IPS-18c (cell line): Measurements from ENCODE around the gene FOXS1.

Experiments
- H3K4me3 ChIP-seq: 2 replicates; pipeline ENCODE4 v1.7.0; 2013; ENCODE audit warnings: low read depth, mild to moderate bottlenecking, low read length, moderate library complexity; ENCODE audit not compliant: insufficient read depth
- H3K9me3 ChIP-seq: one replicate; pipeline ENCODE4 v1.6.1; 2013; ENCODE audit warnings: mild to moderate bottlenecking, low read length, moderate library complexity; ENCODE audit not compliant: control insufficient read depth, insufficient read depth

The FOXS1 gene

GRCh38 chr20:31863296-31864085 is 18.1 kb upstream of the FOXS1 start:
- H3K4me3 ChIP-seq: no peak overlapping the region
- H3K9me3 ChIP-seq: no peaks in the 10 kb centered on the region

DNA sequence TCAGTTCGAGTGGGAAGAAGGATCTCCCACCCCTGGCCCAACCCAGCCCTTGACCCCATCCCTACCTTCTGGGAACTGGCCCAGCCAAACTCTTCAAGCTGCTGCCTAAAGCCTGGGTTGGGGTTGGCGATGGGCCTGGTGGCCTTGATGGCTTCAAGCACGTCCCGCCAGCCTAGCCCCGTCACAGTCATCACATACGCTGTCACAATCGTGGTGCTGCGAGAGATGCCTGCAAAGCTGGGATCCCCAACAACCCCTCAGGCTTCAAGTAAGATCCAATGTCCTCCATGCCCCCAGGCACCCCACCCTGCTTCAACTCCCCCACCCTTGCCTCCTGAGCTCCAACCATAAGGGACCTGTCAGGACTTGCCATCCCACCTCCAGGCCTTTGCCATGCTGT is 17.1 kb upstream of the FOXS1 start:
- H3K9me3 ChIP-seq: no peaks in the 10 kb centered on the region
- H3K4me3 ChIP-seq: 0 out of 2 replicates have a peak overlapping the region, but pooled peaks have one; percentile 32

GRCh38 chr20:31862157-31862470 is 16.7 kb upstream of the FOXS1 start:
- H3K9me3 ChIP-seq: no peaks in the 10 kb centered on the region
- peak overlapping the region; percentile 32 for H3K4me3 ChIP-seq

- H3K9me3 ChIP-seq: no peaks in the 10 kb centered on the region
- H3K4me3 ChIP-seq: peak overlapping the region; percentile 92
Observed at GRCh38 chr20:31861385-31862156, 16.2 kb upstream of the FOXS1 start.

DNA sequence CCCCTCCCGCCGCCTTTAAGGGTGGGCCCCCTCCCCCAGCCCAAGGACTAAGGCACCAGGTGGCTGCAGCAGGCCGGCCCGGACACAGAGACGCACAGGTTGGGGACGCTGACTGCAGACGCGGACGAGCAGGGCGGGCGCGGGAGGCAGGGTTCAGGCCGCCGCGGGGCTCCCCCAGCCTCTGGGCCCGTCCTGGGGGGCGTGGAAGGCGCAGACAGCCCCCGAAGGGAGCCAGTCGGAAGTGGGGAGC is 15.7 kb upstream of the FOXS1 start:
- no peaks in the 10 kb centered on the region for H3K9me3 ChIP-seq
- peak overlapping the region; percentile 92 for H3K4me3 ChIP-seq

GRCh38 chr20:31860390-31861134 is 15.2 kb upstream of the FOXS1 start:
- peak overlapping the region; percentile 92 for H3K4me3 ChIP-seq
- H3K9me3 ChIP-seq: no peaks in the 10 kb centered on the region

- H3K4me3 ChIP-seq: peak overlapping the region; percentile 92; the same call in 1 of the 2 replicates
- H3K9me3 ChIP-seq: no peaks in the 10 kb centered on the region
Observed at GRCh38 chr20:31859998-31860380, 14.6 kb upstream of the FOXS1 start.

DNA sequence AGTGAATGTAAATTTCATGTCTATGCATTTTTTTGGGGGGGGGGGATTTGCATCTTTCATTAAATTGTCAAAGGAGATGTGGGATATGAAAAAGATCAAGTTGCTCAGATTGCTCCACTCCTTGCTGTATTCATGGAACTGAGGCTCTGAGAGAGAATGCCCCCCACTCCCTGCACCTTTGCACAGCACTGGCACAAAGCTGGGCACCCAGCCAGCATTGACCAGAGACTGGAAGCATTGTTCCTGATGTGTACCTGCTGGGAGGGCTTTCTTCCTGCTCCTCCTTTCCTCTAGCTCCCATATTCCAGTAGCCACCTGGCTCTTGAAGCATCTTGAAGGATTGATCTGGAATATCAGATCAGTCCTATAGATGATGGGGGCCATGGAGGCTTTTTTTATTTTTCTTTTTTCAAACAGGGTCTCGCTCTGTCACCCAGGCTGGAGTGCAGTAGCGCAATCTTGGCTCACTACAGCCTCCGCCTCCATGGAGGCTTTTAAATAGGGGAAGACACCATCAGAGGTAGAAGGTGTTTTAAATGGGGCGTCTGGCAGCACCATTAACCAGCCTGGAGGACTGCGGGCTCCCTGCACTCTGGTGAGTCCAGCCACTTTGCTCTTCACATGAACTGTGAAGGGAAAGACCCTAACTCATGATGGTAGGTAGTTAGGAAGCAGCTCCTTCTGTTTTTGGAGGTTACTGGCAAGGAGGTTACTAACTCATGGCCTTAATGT is 14.0 kb upstream of the FOXS1 start:
- no peaks in the 10 kb centered on the region for H3K9me3 ChIP-seq
- no peak overlapping the region for H3K4me3 ChIP-seq

GRCh38 chr20:31858760-31859083 is 13.3 kb upstream of the FOXS1 start:
- H3K9me3 ChIP-seq: no peaks in the 10 kb centered on the region
- no peak overlapping the region for H3K4me3 ChIP-seq

DNA sequence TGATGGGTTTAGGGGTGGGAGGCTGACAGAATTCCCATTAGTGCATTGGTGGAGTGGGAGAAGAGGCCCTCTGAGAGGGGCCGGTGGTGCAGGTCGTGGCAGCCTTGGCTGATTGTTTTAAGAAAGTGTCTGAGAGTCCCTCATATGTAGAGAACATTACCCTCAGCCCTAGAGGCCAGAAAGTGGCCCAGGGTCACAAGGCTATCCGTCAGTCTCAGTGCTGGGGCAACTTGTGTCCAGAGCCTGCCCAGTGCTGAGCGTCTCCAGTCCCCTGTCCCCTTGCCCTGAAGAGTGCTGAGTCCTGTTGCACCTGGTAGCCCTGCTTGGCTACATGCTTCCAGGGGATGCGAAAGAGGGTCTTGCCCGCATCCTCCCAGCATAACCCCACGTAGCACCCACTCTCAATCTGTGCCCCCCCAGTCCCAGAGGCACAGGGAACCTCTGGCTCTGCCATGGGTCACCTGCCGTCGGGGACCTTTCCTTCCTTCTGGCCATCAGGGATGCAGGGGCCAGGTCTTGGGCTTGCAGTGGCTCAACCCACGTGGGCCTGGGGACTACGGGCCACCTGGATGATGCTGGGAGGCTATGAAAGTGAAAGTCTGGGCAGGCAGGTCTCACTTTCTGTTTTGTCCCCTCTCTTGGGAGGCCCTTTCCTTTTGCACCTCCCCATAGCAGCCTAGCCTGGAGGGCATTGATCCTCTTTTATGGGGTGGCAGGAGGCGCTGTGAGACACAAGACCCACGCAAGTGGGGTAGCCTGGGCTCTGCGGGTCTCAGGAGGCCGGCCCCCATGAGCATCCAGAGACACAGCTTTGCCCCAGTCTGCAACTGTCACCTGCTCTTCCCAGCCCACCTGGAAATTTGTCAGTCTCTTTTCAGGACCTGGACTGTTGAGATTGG is 12.7 kb upstream of the FOXS1 start:
- H3K9me3 ChIP-seq: no peaks in the 10 kb centered on the region
- H3K4me3 ChIP-seq: no peak overlapping the region

DNA sequence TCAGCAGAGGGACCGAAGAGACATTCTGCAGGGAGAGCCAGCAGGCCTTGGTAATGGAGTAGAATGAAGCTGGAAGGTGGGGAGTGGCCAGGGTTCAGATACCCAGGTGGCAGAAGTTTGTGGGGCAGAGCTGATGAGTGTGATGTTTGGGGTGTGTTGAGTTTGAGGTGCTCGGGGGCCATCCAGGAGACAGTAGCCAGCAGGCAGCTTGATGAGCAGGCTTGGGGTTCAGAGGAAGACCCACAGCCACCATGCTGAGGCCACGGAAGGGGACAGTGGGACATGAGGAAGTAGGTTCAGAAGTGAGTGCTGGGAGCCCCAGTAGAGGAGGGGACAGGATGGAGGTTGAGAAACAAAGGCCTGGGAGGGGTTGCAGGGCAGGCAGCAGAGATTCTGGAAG is 11.1 kb upstream of the FOXS1 start:
- Histone ChIP-seq H3K4me3 (no peak overlapping the region), H3K9me3 (no peaks in the 10 kb centered on the region)

DNA sequence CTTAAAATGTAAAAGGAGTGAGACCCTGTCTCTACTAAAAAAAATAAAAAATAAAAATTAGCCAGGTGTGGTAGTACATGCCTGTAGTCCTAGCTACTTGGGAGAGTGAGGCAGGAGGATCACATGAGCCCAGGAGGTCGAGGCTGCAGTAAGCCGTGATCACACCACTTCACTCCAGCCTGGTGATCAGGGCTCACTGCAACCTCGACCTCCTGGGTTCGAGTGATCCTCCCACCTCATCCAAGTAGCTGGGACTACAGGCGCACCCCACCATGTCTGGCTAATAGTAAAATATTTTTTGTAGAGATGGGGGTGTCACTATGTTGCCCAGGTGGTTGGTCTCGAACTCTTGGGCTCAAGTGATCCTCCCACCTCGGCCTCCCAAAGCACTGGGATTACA is 8.1 kb upstream of the FOXS1 start:
- H3K9me3 ChIP-seq: no peaks in the 10 kb centered on the region
- H3K4me3 ChIP-seq: no peak overlapping the region

GRCh38 chr20:31851240-31851955 is 6.0 kb upstream of the FOXS1 start:
- H3K4me3 ChIP-seq: no peak overlapping the region
- H3K9me3 ChIP-seq: no peaks in the 10 kb centered on the region

DNA sequence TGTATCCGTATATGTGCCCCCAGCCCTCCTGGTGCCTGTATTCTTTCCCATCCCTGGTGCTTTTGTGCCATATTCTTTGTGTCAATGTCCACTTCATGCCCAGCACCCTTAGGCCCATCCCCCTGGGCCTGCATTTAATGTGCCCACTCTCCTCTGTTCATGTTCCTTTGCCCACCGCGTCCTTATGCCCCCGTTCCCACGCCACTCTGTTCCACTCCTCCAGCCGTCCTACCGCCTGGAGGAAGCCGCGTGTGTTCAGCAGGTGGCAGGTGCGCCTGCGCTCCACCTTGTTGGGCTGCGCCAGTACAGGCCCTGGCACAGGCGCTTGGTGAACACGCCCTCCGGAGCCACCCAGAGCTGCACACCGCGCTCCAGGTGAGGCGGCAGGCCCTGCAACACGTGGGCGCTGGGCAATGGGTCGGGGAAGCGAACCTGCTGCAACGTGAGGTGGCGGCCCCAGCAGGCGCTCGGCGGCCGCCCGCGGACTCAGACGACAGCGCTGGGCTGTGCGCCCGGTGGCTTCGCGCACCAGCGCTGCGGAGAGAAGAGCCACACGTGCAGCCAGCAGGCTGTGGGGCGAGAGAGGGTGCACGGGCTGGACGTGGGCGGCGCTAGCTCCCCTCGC is 4.0 kb upstream of the FOXS1 start:
- Histone ChIP-seq H3K9me3 (no peaks in the 10 kb centered on the region), H3K4me3 (no peak overlapping the region)

DNA sequence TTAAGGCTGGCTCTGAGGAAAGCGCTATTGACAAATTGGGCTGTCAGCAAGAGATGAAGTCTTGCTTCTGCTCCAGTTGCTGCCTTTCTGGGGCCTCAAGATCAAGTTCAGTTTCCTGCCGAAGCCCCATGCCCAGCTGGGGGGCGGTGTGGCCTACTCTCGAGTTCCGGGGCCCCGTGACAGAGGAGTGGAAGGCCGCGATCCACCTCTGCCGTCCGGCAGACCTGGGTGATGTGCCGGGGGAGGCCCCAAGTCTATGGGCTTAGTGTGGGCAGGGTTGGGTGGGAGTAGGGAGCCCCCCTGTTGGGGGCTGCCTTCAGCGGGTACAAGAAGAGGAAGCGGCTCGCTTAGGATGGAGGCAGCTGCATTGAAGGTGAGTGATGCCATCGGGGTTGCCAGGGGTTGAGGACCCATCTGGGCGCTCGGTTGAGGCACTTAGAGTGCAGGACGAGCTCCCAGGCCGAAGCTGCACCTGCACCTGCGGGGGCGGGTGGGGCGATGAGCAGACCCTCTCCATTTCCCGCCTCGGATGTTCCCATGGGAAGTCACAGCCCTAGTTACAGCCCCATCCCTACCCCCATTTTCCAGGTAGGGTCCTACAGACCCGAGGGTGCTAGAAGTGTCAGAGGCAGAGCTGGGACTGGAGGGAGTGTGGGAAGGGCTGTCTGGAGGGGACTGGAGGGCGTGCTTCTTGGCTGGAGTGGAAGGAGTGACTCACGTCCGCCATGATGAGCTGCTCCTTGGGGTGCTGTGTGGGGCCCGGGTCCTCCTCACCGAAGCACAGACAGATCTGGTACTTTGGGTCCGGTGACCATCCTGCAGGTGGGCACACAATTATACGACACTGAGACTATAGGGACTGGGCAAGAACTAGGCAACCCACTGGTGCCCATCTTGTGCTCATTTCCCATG is 2.9 kb upstream of the FOXS1 start:
- H3K4me3 ChIP-seq: no peak overlapping the region
- no peaks in the 10 kb centered on the region for H3K9me3 ChIP-seq
